Tibial nerve (tissue), 3 donors: ENCODE measurements around the gene NEDD4L.

Source experiments
- CTCF ChIP-seq, 5 experiments: fragments of 200-600 bp in 3 of 5; fragments of 450-650 bp in 2 of 5; sonication (generic) in 3 of 5; IDR thresholded peaks; one replicate each; pipeline ENCODE4 v1.5.1; 2016 to 2019; ENCODE audit warnings: antibody characterized with exemption in 5 of 5, mild to moderate bottlenecking in 3 of 5, moderate library complexity in 2 of 5
- POLR2A ChIP-seq, 2 donors: fragments of 450-650 bp; IDR thresholded peaks; one replicate each; pipeline ENCODE4 v1.6.1; 2017; ENCODE audit warnings: antibody characterized with exemption in 2 of 2, mild to moderate bottlenecking in 2 of 2, moderate library complexity in 2 of 2

GRCh38 chr18:58024139-58024538, 19.9 kb upstream of the NEDD4L start:
- TF ChIP-seq CTCF (IDR thresholded peaks at IDR 0.05) (no peak), POLR2A (IDR thresholded peaks at IDR 0.05) (no peak)
